Measurements from ENCODE around the gene FKTN. TPM values are rescaled to one million over a fixed set of nuclear protein-coding genes. Genes with fewer than 3 reads are reported as not detected.

Gene FKTN
- polyA plus RNA-seq (2012; rRNA removed) = 5.3 and 9.9 TPM in 2 replicates
- 6.4 and 7.2 TPM in 2 replicates for polyA plus RNA-seq (2012; cell fraction: cytosol; rRNA removed)
- polyA plus RNA-seq (2012; cell fraction: nucleus; rRNA removed) = 7.5 and 15.6 TPM in 2 replicates

- H3K9ac ChIP-seq = peak within 1 kb of the TSS; percentile 74
- peaks cover 4% of the 10 kb centered on the region for H3F3A ChIP-seq (replicated peaks; ENCODE audit: insufficient read depth)
- H3K4me1 ChIP-seq (ENCODE audit: control insufficient read depth in 1 of 2, insufficient read depth in 2 of 2, low read depth in 1 of 2, low read length in 1 of 2) = peaks cover 0 to 7% of the 10 kb centered on the region in 2 experiments; a peak in 2 of 4 replicates
- peak within 1 kb of the TSS; percentile 83 to 85 for H3K27ac ChIP-seq (ENCODE audit: low read depth in 2 of 2, low read length in 1 of 2)
- peaks cover 17% of the 10 kb centered on the region for H3K79me2 ChIP-seq (ENCODE audit: insufficient read depth)
- ChIA-PET POLR2A (no interaction called here), CTCF (interaction anchor here (1.6 kb wide), 1 partner anchor 26 kb away, joined by 4 read pairs; no protein-coding TSS in a partner anchor)
- H2AFZ ChIP-seq (ENCODE audit: low read depth) = peak within 1 kb of the TSS; percentile 97
- no peaks in the 10 kb centered on the region for H4K20me1 ChIP-seq (ENCODE audit: insufficient read depth)
- peak within 1 kb of the TSS; percentile 84 for H3K4me2 ChIP-seq
- H3K36me3 ChIP-seq (replicated peaks in 1 of 2; ENCODE audit: control insufficient read depth in 1 of 2, insufficient read depth in 2 of 2, low read length in 1 of 2) = peaks cover 0 to 8% of the 10 kb centered on the region in 2 experiments
- no peaks in the 10 kb centered on the region for H3K9me2 ChIP-seq
- peak; percentile 86 for DNase-seq
- H3K9me3 ChIP-seq = no peaks in the 10 kb centered on the region; the same call in 1 of the 2 replicates
- peak within 1 kb of the TSS; percentile 81 to 99 for H3K4me3 ChIP-seq (ENCODE audit: low read depth in 2 of 2, low read length in 1 of 2)
- no peaks in the 10 kb centered on the region for H3K27me3 ChIP-seq (ENCODE audit: insufficient read depth)
- WGBS (ENCODE audit: low lambda C conversion rate) = 2% methylated on average over 33 of the region's 49 CpGs
- TF ChIP-seq TCF12 (IDR thresholded peaks at IDR 0.05) = peak; percentile 31; the same call in 1 of the 2 replicates
- TF ChIP-seq GATA2 (CRISPR knock-in tag; IDR thresholded peaks at IDR 0.05) = no peak
- peak; percentile 86 for TF ChIP-seq POLR2AphosphoS5 (IDR thresholded peaks at IDR 0.05; ENCODE audit: low read depth, low read length)
- peak in 1 of 2 experiments; percentile 23; a peak in 1 of 4 replicates for TF ChIP-seq EP300 (IDR thresholded peaks at IDR 0.05; ENCODE audit: borderline replicate concordance in 1 of 2, low read depth in 1 of 2, low read length in 1 of 2)
- no peak for TF ChIP-seq MEF2A (IDR thresholded peaks at IDR 0.05; ENCODE audit: borderline replicate concordance, low read depth)
- TF ChIP-seq PBX3 (IDR thresholded peaks at IDR 0.05) = peak; percentile 30; the same call in 1 of the 2 replicates
- TF ChIP-seq SIN3A (IDR thresholded peaks at IDR 0.05; ENCODE audit: borderline replicate concordance, low read depth, low read length) = no peak
- peak; percentile 33; the same call in 1 of the 2 replicates for TF ChIP-seq GABPA (IDR thresholded peaks at IDR 0.05; ENCODE audit: low read depth)
- no peak for TF ChIP-seq USF2 (IDR thresholded peaks at IDR 0.05; ENCODE audit: borderline replicate concordance, low read depth, low read length)
- TF ChIP-seq NRF1 (IDR thresholded peaks at IDR 0.05; ENCODE audit: low read depth, low read length) = no peak
- no peak for TF ChIP-seq RXRA (IDR thresholded peaks at IDR 0.05; ENCODE audit: borderline replicate concordance, low read depth)
- peak; percentile 76 for TF ChIP-seq MAX (IDR thresholded peaks at IDR 0.05; ENCODE audit: low read depth)
- TF ChIP-seq CHD2 (IDR thresholded peaks at IDR 0.05; ENCODE audit: low read length, partially characterized antibody) = peak; percentile 31
- peak; percentile 34; the same call in 1 of the 2 replicates for TF ChIP-seq ELF1 (IDR thresholded peaks at IDR 0.05)
- TF ChIP-seq JUND (IDR thresholded peaks at IDR 0.05) = no peak
- TF ChIP-seq RCOR1 (IDR thresholded peaks at IDR 0.05; ENCODE audit: low read length) = peak; percentile 45; the same call in 1 of the 2 replicates
- TF ChIP-seq TAF1 (IDR thresholded peaks at IDR 0.05; ENCODE audit: borderline replicate concordance, low read depth, low read length) = peak; percentile 83
- TF ChIP-seq, protein P1, sequence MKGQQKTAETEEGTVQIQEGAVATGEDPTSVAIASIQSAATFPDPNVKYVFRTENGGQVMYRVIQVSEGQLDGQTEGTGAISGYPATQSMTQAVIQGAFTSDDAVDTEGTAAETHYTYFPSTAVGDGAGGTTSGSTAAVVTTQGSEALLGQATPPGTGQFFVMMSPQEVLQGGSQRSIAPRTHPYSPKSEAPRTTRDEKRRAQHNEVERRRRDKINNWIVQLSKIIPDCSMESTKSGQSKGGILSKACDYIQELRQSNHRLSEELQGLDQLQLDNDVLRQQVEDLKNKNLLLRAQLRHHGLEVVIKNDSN (IDR thresholded peaks at IDR 0.05; ENCODE audit: borderline replicate concordance, low read depth) = no peak
- TF ChIP-seq, protein P2, sequence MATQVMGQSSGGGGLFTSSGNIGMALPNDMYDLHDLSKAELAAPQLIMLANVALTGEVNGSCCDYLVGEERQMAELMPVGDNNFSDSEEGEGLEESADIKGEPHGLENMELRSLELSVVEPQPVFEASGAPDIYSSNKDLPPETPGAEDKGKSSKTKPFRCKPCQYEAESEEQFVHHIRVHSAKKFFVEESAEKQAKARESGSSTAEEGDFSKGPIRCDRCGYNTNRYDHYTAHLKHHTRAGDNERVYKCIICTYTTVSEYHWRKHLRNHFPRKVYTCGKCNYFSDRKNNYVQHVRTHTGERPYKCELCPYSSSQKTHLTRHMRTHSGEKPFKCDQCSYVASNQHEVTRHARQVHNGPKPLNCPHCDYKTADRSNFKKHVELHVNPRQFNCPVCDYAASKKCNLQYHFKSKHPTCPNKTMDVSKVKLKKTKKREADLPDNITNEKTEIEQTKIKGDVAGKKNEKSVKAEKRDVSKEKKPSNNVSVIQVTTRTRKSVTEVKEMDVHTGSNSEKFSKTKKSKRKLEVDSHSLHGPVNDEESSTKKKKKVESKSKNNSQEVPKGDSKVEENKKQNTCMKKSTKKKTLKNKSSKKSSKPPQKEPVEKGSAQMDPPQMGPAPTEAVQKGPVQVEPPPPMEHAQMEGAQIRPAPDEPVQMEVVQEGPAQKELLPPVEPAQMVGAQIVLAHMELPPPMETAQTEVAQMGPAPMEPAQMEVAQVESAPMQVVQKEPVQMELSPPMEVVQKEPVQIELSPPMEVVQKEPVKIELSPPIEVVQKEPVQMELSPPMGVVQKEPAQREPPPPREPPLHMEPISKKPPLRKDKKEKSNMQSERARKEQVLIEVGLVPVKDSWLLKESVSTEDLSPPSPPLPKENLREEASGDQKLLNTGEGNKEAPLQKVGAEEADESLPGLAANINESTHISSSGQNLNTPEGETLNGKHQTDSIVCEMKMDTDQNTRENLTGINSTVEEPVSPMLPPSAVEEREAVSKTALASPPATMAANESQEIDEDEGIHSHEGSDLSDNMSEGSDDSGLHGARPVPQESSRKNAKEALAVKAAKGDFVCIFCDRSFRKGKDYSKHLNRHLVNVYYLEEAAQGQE (IDR thresholded peaks at IDR 0.05; ENCODE audit: low read depth, low read length) = peak; percentile 48; the same call in 1 of the 2 replicates
- TF ChIP-seq MXI1 (IDR thresholded peaks at IDR 0.05; ENCODE audit: low read depth, low read length) = peak; percentile 78
- no peak for TF ChIP-seq SMC3 (IDR thresholded peaks at IDR 0.05; ENCODE audit: low read depth, low read length)
- no peak for TF ChIP-seq ZBTB33 (IDR thresholded peaks at IDR 0.05; ENCODE audit: borderline replicate concordance, low read depth)
- TF ChIP-seq EZH2phosphoT487 (IDR thresholded peaks at IDR 0.05; ENCODE audit: borderline replicate concordance, low read depth) = no peak
- no peak for TF ChIP-seq FOXM1 (IDR thresholded peaks at IDR 0.05; ENCODE audit: low read depth)
Measured at GRCh38 chr9:105557804-105558610, at the start of gene FKTN. Gene FKTN (plus strand): TSS chr9:105558131. CDS start chr9:105575033, 16,902 bp downstream.
